GM12878 (cell line): ENCODE results near the gene NTN3. TPM values are rescaled to one million over a fixed set of nuclear protein-coding genes. Genes with fewer than 3 reads are reported as not detected.

Experiments
- ATF7 ChIP-seq: fragments of 450-650 bp; IDR thresholded peaks from 2 replicates; pipeline ENCODE4 v1.6.1; 2016; ENCODE audit warnings: low read depth, mild to moderate bottlenecking
- BACH1 ChIP-seq: fragments of 450-650 bp; IDR thresholded peaks from 2 replicates; pipeline ENCODE4 v1.6.1; 2017; ENCODE audit warnings: mild to moderate bottlenecking, borderline replicate concordance
- BHLHE40 ChIP-seq, 2 experiments: fragments of 450-650 bp in 1 of 2; IDR thresholded peaks; 2 replicates each; pipeline ENCODE4 v1.6.1; 2011 to 2017; ENCODE audit warnings: low read depth in 2 of 2, borderline replicate concordance in 1 of 2, improper control_type of control experiment in 1 of 2, low read length in 1 of 2, mild to moderate bottlenecking in 1 of 2
- CREM ChIP-seq: IDR thresholded peaks from 2 replicates; pipeline ENCODE4 v1.6.1; 2014; ENCODE audit warnings: antibody characterized with exemption, low read depth
- DPF2 ChIP-seq: fragments of 450-650 bp; IDR thresholded peaks from 2 replicates; pipeline ENCODE4 v1.6.1; 2017; ENCODE audit warnings: mild to moderate bottlenecking
- EED ChIP-seq: sonication (generic); IDR thresholded peaks from 2 replicates; pipeline ENCODE4 v1.6.1; 2016; ENCODE audit warnings: antibody characterized with exemption, low read depth
- IKZF1 ChIP-seq: fragments of 450-650 bp; conservative IDR thresholded peaks from 2 replicates; pipeline ENCODE4 v1.6.1; 2017; ENCODE audit warnings: antibody characterized with exemption, mild to moderate bottlenecking
- IKZF2 ChIP-seq, 2 experiments: fragments of 450-650 bp; IDR thresholded peaks; 2 replicates each; pipeline ENCODE4 v1.6.1; 2017; ENCODE audit warnings: mild to moderate bottlenecking in 2 of 2, moderate library complexity in 2 of 2
- MXI1 ChIP-seq: fragments of 150-350 bp; IDR thresholded peaks from 2 replicates; pipeline ENCODE4 v1.6.1; 2011; ENCODE audit warnings: low read depth, mild to moderate bottlenecking, inconsistent platforms, low read length, improper control_type of control experiment
- NBN ChIP-seq: fragments of 450-650 bp; IDR thresholded peaks from 2 replicates; pipeline ENCODE4 v1.6.1; 2016
- NFYB ChIP-seq: IDR thresholded peaks from 2 replicates; pipeline ENCODE4 v1.6.1; 2011; ENCODE audit warnings: low read depth, mild to moderate bottlenecking, low read length, improper control_type of control experiment, moderate library complexity; ENCODE audit not compliant: insufficient read depth
- PAX5 ChIP-seq: IDR thresholded peaks from 2 replicates; pipeline ENCODE4 v1.6.1; 2011; ENCODE audit warnings: low read depth, low read length, borderline replicate concordance
- RAD51 ChIP-seq: fragments of 450-650 bp; IDR thresholded peaks from 2 replicates; pipeline ENCODE4 v1.6.1; 2016; ENCODE audit warnings: moderate library complexity, mild to moderate bottlenecking, inconsistent platforms
- SMC3 ChIP-seq: IDR thresholded peaks from 2 replicates; pipeline ENCODE4 v1.6.1; 2011; ENCODE audit warnings: low read length, improper control_type of control experiment, borderline replicate concordance
- USF1 ChIP-seq: IDR thresholded peaks from 2 replicates; pipeline ENCODE4 v1.6.1; 2011; ENCODE audit warnings: borderline replicate concordance, low read depth, mild to moderate bottlenecking, moderate library complexity, mixed read lengths, low read length; ENCODE audit not compliant: insufficient read depth; ENCODE audit errors: extremely low read length
- ZBTB40 ChIP-seq: fragments of 450-650 bp; IDR thresholded peaks from 2 replicates; pipeline ENCODE4 v1.6.1; 2016; ENCODE audit warnings: mild to moderate bottlenecking, moderate library complexity, borderline replicate concordance
- polyA plus RNA-seq, 11 experiments: library from polyadenylated mRNA; depleted of rRNA in 4 of 11; unstranded in 6 of 11; stranded (reverse) in 5 of 11; fragments of >200 nt; fragmentation: Nextera tagmentation in 4 of 11; fragmentation: Illumina TruSeq in 1 of 11; extraction: Ambion mirVana in 4 of 11; extraction: Trizol in 1 of 11; gene quantifications; 1 replicate in 1 of 11; 2 replicates in 10 of 11; pipeline versions ENCODE4 v1.2.1 to v1.2.3, GENCODE V29; 2011 to 2016; ENCODE audit warnings: inconsistent platforms in 2 of 11, missing spikeins in 2 of 11, low read depth in 1 of 11
- total RNA-seq, 4 experiments: library from RNA; depleted of rRNA in 3 of 4; stranded (reverse); fragments of >200 nt in 3 of 4; fragmentation: Illumina TruSeq in 1 of 4; extraction: Trizol in 1 of 4; gene quantifications; 2 replicates each; pipeline versions ENCODE4 v1.2.1 to v1.2.3, GENCODE V29; 2013 to 2021
- TF ChIP-seq, protein P1 (sequence below): fragments of 450-650 bp; IDR thresholded peaks from 2 replicates; pipeline ENCODE4 v1.6.1; 2017; ENCODE audit warnings: mild to moderate bottlenecking, moderate library complexity
- TF ChIP-seq, protein P2 (sequence below): IDR thresholded peaks from 2 replicates; pipeline ENCODE4 v1.6.1; 2011; ENCODE audit warnings: low read depth, low read length, improper control_type of control experiment, borderline replicate concordance

NTN3 gene
- total and polyA plus RNA-seq, 10 of the 15 experiments (the other 5 are each of a cell fraction or from before 2014, with no cell fraction given): 0.04 TPM; not detected in 9

- TF ChIP-seq, protein P1, sequence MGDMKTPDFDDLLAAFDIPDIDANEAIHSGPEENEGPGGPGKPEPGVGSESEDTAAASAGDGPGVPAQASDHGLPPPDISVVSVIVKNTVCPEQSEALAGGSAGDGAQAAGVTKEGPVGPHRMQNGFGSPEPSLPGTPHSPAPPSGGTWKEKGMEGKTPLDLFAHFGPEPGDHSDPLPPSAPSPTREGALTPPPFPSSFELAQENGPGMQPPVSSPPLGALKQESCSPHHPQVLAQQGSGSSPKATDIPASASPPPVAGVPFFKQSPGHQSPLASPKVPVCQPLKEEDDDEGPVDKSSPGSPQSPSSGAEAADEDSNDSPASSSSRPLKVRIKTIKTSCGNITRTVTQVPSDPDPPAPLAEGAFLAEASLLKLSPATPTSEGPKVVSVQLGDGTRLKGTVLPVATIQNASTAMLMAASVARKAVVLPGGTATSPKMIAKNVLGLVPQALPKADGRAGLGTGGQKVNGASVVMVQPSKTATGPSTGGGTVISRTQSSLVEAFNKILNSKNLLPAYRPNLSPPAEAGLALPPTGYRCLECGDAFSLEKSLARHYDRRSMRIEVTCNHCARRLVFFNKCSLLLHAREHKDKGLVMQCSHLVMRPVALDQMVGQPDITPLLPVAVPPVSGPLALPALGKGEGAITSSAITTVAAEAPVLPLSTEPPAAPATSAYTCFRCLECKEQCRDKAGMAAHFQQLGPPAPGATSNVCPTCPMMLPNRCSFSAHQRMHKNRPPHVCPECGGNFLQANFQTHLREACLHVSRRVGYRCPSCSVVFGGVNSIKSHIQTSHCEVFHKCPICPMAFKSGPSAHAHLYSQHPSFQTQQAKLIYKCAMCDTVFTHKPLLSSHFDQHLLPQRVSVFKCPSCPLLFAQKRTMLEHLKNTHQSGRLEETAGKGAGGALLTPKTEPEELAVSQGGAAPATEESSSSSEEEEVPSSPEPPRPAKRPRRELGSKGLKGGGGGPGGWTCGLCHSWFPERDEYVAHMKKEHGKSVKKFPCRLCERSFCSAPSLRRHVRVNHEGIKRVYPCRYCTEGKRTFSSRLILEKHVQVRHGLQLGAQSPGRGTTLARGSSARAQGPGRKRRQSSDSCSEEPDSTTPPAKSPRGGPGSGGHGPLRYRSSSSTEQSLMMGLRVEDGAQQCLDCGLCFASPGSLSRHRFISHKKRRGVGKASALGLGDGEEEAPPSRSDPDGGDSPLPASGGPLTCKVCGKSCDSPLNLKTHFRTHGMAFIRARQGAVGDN: peak; percentile 64
- 0 out of 2 replicates have a peak, but pooled peaks have one; percentile 6 for TF ChIP-seq PAX5
- TF ChIP-seq BACH1: no peak
- TF ChIP-seq RAD51: peak; percentile 92
- TF ChIP-seq EED: 0 out of 2 replicates have a peak, but pooled peaks have one; percentile 23
- TF ChIP-seq ATF7: peak; percentile 53
- peak; percentile 57; the same call in 1 of the 2 replicates for TF ChIP-seq DPF2
- 0 out of 2 replicates have a peak, but pooled peaks have one; percentile 2 for TF ChIP-seq ZBTB40
- TF ChIP-seq CREM: no peak
- TF ChIP-seq, protein P2, sequence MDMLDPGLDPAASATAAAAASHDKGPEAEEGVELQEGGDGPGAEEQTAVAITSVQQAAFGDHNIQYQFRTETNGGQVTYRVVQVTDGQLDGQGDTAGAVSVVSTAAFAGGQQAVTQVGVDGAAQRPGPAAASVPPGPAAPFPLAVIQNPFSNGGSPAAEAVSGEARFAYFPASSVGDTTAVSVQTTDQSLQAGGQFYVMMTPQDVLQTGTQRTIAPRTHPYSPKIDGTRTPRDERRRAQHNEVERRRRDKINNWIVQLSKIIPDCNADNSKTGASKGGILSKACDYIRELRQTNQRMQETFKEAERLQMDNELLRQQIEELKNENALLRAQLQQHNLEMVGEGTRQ: peak; percentile 61
- TF ChIP-seq NBN: peak; percentile 68
- TF ChIP-seq NFYB: no peak
- peak; percentile 31; the same call in 1 of the 2 replicates for TF ChIP-seq MXI1
- TF ChIP-seq IKZF2 (IDR thresholded peaks at IDR 0.05): peak; percentile 74 to 77; a peak in 2 of 4 replicates
- peak; percentile 84 for TF ChIP-seq USF1
- TF ChIP-seq IKZF1: peak; percentile 76
- TF ChIP-seq BHLHE40 (IDR thresholded peaks at IDR 0.05; ENCODE audit: borderline replicate concordance in 1 of 2, low read depth in 2 of 2, low read length in 1 of 2): peak; percentile 94 to 97
- TF ChIP-seq SMC3: peak; percentile 16; the same call in 1 of the 2 replicates
These were observed 36.1 kb downstream of the NTN3 start (continued) for GRCh38 chr16:2507052-2507659.
